SK-MEL-5 (cell line): ENCODE data around the gene ZNF814. TPM values are rescaled to one million over a fixed set of nuclear protein-coding genes. Genes with fewer than 3 reads are reported as not detected.
"Not testable (repeated sequence)": the region's sequence is repeated elsewhere in the genome, so short reads cannot be mapped to it uniquely, and the experiment has no call there.

ENCODE experiments used
- DNase-seq: peaks from one replicate; pipeline ENCODE4 v3.0.0-alpha.2; 2016; ENCODE audit warnings: low read depth, low spot score
- in situ Hi-C: cut with HindIII; loops from 2 replicates; pipeline ENCODE4 v1.10.0; 2016; ENCODE audit warnings: low sequenced_read_pairs, high pct_unique_total_duplicates, low pct_unique_long_range_greater_than_20kb
- total RNA-seq: library from RNA; depleted of rRNA; stranded (reverse); fragments of >200 nt; shearing (Covaris generic); gene quantifications from 2 replicates; pipeline ENCODE4 v1.2.3, GENCODE V29; 2014

Gene ZNF814
- total RNA-seq, 1 experiment from 2014 or later, result 1.6 TPM

GRCh38 chr19:57872450-57872849 lies 16.4 kb downstream of the ZNF814 start:
- in situ Hi-C loops, result no loop called here
- DNase-seq, result no peak

- in situ Hi-C loops, result no loop called here
- DNase-seq, result no peak
Observed at GRCh38 chr19:57870225-57870624, 18.6 kb downstream of the ZNF814 start.

GRCh38 chr19:57869655-57870054 lies 19.2 kb downstream of the ZNF814 start:
- DNase-seq, in situ Hi-C loops: not testable (repeated sequence)

GRCh38 chr19:57867868-57868492 lies 20.9 kb downstream of the ZNF814 start:
- DNase-seq, result no peak
- in situ Hi-C loops, result no loop called here

- DNase-seq, in situ Hi-C loops: not testable (repeated sequence)
Observed at GRCh38 chr19:57862351-57862750, 26.5 kb downstream of the ZNF814 start.

- in situ Hi-C loops, DNase-seq: not testable (repeated sequence)
Observed at GRCh38 chr19:57854117-57854516, 34.7 kb downstream of the ZNF814 start.

- in situ Hi-C loops, DNase-seq: not testable (repeated sequence)
Observed at GRCh38 chr19:57851812-57852603, 36.8 kb downstream of the ZNF814 start.

- in situ Hi-C loops, result no loop called here
- DNase-seq, result no peak
Observed at GRCh38 chr19:57850553-57851017, 38.3 kb downstream of the ZNF814 start.

GRCh38 chr19:57849666-57850473 lies 39.0 kb downstream of the ZNF814 start, which contains the start of gene ZNF587:
Gene ZNF587, plus strand, starts transcription at chr19:57849859. Its CDS starts 180 bp downstream, at chr19:57850039.
- DNase-seq, result peak; percentile 87
- in situ Hi-C loops, result not testable (repeated sequence)

GRCh38 chr19:57849162-57849665 lies 39.6 kb downstream of the ZNF814 start:
- DNase-seq, in situ Hi-C loops: not testable (repeated sequence)

GRCh38 chr19:57847164-57847563 lies 41.7 kb downstream of the ZNF814 start:
- in situ Hi-C loops, DNase-seq: not testable (repeated sequence)

GRCh38 chr19:57841122-57841763 lies 47.6 kb downstream of the ZNF814 start:
- in situ Hi-C loops, result no loop called here
- DNase-seq, result no peak

GRCh38 chr19:57838622-57839191 lies 50.1 kb downstream of the ZNF814 start:
- DNase-seq, in situ Hi-C loops: not testable (repeated sequence)

GRCh38 chr19:57836991-57837390 lies 51.8 kb downstream of the ZNF814 start:
- in situ Hi-C loops, DNase-seq: not testable (repeated sequence)

GRCh38 chr19:57830071-57830602 lies 58.7 kb downstream of the ZNF814 start, which contains the start of gene ZNF587B:
Gene ZNF587B, plus strand, starts transcription at chr19:57830299. Its CDS starts 230 bp downstream, at chr19:57830529.
- no peak for DNase-seq
- in situ Hi-C loops, result no loop called here

GRCh38 chr19:57829316-57829715 lies 59.5 kb downstream of the ZNF814 start:
- DNase-seq, result peak; percentile 71
- in situ Hi-C loops, result no loop called here

- DNase-seq, result no peak
- in situ Hi-C loops, result no loop called here
Observed at GRCh38 chr19:57825511-57825910, 63.3 kb downstream of the ZNF814 start.
